Hepatocyte (in vitro differentiated cells): ENCODE data around the gene SLC38A9. TPM values are rescaled to one million over a fixed set of nuclear protein-coding genes. Genes with fewer than 3 reads are reported as not detected.

Source experiments
- DNase-seq: peaks from one replicate; pipeline ENCODE4 v3.0.0-alpha.2; 2016; ENCODE audit warnings: low spot score
- H2AFZ ChIP-seq: fragments of 200-600 bp; sonication (generic); 2 replicates; pipeline ENCODE4 v1.6.0; 2016; ENCODE audit warnings: antibody characterized with exemption, mild to moderate bottlenecking
- H3K27ac ChIP-seq: fragments of 200-600 bp; sonication (generic); 2 replicates; pipeline ENCODE4 v1.5.1; 2016; ENCODE audit warnings: mild to moderate bottlenecking
- H3K27me3 ChIP-seq: fragments of 200-600 bp; sonication (generic); 2 replicates; pipeline ENCODE4 v1.6.1; 2016
- H3K36me3 ChIP-seq: fragments of 200-600 bp; sonication (generic); replicated peaks from 2 replicates; pipeline ENCODE4 v1.5.1; 2016; ENCODE audit warnings: low read depth; ENCODE audit not compliant: insufficient read depth
- H3K4me1 ChIP-seq: fragments of 200-600 bp; sonication (generic); 2 replicates; pipeline ENCODE4 v1.5.1; 2016; ENCODE audit warnings: mild to moderate bottlenecking, moderate library complexity; ENCODE audit not compliant: insufficient read depth
- H3K4me2 ChIP-seq: fragments of 200-600 bp; sonication (generic); 2 replicates; pipeline ENCODE4 v1.6.0; 2016
- H3K4me3 ChIP-seq: fragments of 200-600 bp; sonication (generic); 2 replicates; pipeline ENCODE4 v1.5.1; 2016; ENCODE audit warnings: mild to moderate bottlenecking
- H3K79me2 ChIP-seq: fragments of 200-600 bp; sonication (generic); 2 replicates; pipeline ENCODE4 v1.6.0; 2017; ENCODE audit warnings: mild to moderate bottlenecking
- H3K9me2 ChIP-seq: fragments of 200-600 bp; sonication (generic); replicated peaks from 2 replicates; pipeline ENCODE4 v1.6.0; 2017; ENCODE audit warnings: mild to moderate bottlenecking; ENCODE audit not compliant: insufficient read depth
- H3K9me3 ChIP-seq: fragments of 200-600 bp; sonication (generic); 2 replicates; pipeline ENCODE4 v1.5.1; 2016; ENCODE audit warnings: low read depth, mild to moderate bottlenecking
- H4K20me1 ChIP-seq: fragments of 200-600 bp; sonication (generic); 2 replicates; pipeline ENCODE4 v1.6.0; 2016; ENCODE audit warnings: mild to moderate bottlenecking; ENCODE audit not compliant: insufficient read depth, poor library complexity, severe bottlenecking
- CTCF ChIP-seq: fragments of 200-600 bp; sonication (generic); IDR thresholded peaks from 2 replicates; pipeline ENCODE4 v1.5.1; 2016; ENCODE audit warnings: antibody characterized with exemption, mild to moderate bottlenecking; ENCODE audit not compliant: poor library complexity
- EZH2 ChIP-seq: fragments of 200-600 bp; sonication (generic); IDR thresholded peaks from 2 replicates; pipeline ENCODE4 v1.6.1; 2016; ENCODE audit warnings: antibody characterized with exemption, mild to moderate bottlenecking, borderline replicate concordance
- EZH2phosphoT487 ChIP-seq: fragments of 200-600 bp; sonication (generic); IDR thresholded peaks from one replicate; pipeline ENCODE4 v1.6.1; 2018; ENCODE audit warnings: antibody characterized with exemption, mild to moderate bottlenecking, low read depth, moderate library complexity; ENCODE audit not compliant: unreplicated experiment, severe bottlenecking
- WGBS: methylation state at CpG from one replicate; pipeline ENCODE4 v1.1.6; 2016; ENCODE audit warnings: low lambda C conversion rate; ENCODE audit errors: missing lambda C conversion rate; 5-methylcytosine and 5-hydroxymethylcytosine counted together
- polyA plus RNA-seq: library from polyadenylated mRNA; unstranded; fragments of >200 nt; fragmentation: Nextera tagmentation; extraction: Ambion mirVana; gene quantifications from 2 replicates; pipeline ENCODE4 v1.2.1, GENCODE V29; 2016
- total RNA-seq: library from RNA; depleted of rRNA; stranded (reverse); fragments of >200 nt; gene quantifications from 2 replicates; pipeline ENCODE4 v1.2.3, GENCODE V29; 2014

SLC38A9 gene
- total and polyA plus RNA-seq, 2 experiments from 2014 or later = 28.1 to 37.8 TPM

DNA sequence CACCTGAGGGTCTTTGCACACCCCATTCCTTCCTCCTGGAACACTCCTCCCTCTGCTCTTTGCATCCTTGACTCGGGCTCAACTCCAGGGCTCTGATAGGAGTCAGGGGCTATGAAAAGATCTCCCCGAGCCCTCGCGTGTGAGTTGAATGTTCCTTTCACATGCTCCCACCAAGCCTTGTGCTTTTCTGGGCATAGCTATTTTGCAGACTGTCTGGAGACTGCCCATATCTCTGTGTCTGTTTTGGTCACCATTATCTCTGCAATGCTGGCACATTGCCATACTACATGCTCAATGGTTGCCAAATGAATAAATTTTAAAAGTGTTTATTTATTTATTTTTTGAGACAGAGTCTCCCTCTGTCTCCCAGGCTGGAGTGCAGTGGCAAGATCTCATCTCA lies 120.4 kb downstream of the SLC38A9 start:
- Histone ChIP-seq H3K9me2 (no peaks in the 10 kb centered on the region), H3K4me1 (peaks cover under 1% of the 10 kb centered on the region), H2AFZ (no peak overlapping the region), H3K36me3 (no peaks in the 10 kb centered on the region), H3K27me3 (no peaks in the 10 kb centered on the region), H3K4me2 (no peak overlapping the region), H3K4me3 (no peak overlapping the region), H3K27ac (no peak overlapping the region), H3K9me3 (no peaks in the 10 kb centered on the region), H3K79me2 (no peaks in the 10 kb centered on the region), H4K20me1 (no peaks in the 10 kb centered on the region)
- no peak for DNase-seq
- TF ChIP-seq EZH2 (no peak), CTCF (no peak), EZH2phosphoT487 (no peak)
- 78% methylated on average over 4 of the region's 4 CpGs for WGBS

DNA sequence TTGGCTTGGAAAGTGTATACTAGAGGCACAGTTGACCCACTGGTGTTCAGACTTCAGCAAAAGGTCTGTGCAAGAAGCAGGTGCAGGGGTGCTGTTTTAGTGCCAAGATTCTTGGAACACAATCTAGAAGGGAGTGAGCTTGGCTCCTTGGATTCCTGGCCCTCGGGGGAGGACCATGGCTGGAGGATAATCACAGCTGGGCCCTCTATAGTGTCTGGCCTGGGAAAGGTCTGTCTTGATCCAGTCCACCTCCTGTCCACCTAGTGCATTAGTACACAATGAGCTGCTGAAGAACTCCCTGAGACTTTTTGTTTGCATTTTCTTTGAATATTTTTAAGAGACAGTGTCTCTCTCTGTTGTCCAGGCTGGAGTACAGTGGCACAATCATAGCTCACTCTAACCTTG lies 126.9 kb downstream of the SLC38A9 start:
- H3K27ac ChIP-seq = no peak overlapping the region
- H4K20me1 ChIP-seq = no peaks in the 10 kb centered on the region
- no peak overlapping the region for H3K4me2 ChIP-seq
- H3K27me3 ChIP-seq = no peaks in the 10 kb centered on the region
- no peaks in the 10 kb centered on the region for H3K4me1 ChIP-seq
- H3K4me3 ChIP-seq = no peak overlapping the region
- WGBS = 56% methylated on average over 1 of the region's 1 CpG
- H3K79me2 ChIP-seq = no peaks in the 10 kb centered on the region
- no peak overlapping the region for H2AFZ ChIP-seq
- no peaks in the 10 kb centered on the region for H3K9me3 ChIP-seq
- H3K9me2 ChIP-seq = no peaks in the 10 kb centered on the region
- no peak for DNase-seq
- no peaks in the 10 kb centered on the region for H3K36me3 ChIP-seq
- no peak for TF ChIP-seq CTCF
- TF ChIP-seq EZH2phosphoT487 = no peak
- no peak for TF ChIP-seq EZH2

DNA sequence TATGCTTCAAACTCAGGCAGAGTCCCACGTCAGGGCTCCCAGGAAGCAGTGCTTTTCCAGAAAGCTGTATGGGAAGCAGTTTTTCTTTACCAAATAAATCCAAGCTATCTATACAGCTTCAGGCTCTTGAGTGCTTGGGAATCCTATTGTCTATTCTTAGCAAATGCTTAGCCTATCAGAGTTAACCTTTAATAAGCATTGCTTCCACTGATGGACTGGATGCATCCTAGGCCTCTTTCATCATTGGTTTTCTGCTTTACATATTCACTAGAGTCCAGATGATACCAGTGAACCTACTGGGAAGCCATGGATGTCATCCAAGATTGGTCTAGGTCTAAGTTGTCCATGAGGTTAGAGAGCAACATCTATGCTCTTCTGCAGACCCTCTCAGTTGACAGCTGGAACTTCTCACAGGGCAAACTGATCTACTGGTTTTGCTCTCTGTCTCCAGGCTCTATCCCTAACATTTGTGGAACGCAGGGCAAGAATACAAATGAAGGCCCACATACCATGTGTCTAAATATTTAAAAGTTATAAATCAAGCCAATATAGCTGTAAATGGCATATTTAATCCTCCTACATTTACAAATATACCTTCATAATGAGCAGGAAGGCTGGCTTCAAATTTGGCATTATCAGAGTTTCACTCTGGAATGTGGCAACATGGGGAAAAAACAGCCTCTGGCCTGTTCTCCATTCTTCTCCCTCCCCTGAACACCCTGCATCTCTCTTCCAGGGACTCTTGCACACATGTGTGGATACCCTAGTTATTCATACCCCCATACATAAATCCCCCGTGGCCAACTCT lies 127.5 kb downstream of the SLC38A9 start:
- Histone ChIP-seq H3K27ac (no peak overlapping the region), H3K79me2 (no peaks in the 10 kb centered on the region), H3K4me1 (no peaks in the 10 kb centered on the region), H3K4me3 (no peak overlapping the region), H3K9me2 (no peaks in the 10 kb centered on the region), H3K27me3 (no peaks in the 10 kb centered on the region), H3K36me3 (no peaks in the 10 kb centered on the region), H2AFZ (no peak overlapping the region), H4K20me1 (no peaks in the 10 kb centered on the region), H3K9me3 (no peaks in the 10 kb centered on the region), H3K4me2 (no peak overlapping the region)
- TF ChIP-seq EZH2 (no peak), EZH2phosphoT487 (no peak), CTCF (no peak)
- 81% methylated on average over 3 of the region's 3 CpGs for WGBS
- DNase-seq = no peak
